Panc1 (cell line): ENCODE data around the gene MPL.

ENCODE experiments used
- POLR2AphosphoS5 ChIP-seq: IDR thresholded peaks from 2 replicates; pipeline ENCODE4 v1.6.1; 2012; ENCODE audit warnings: mild to moderate bottlenecking, low read depth, low read length, moderate library complexity
- TF ChIP-seq, protein P1 (sequence below): fragments of 450-650 bp; IDR thresholded peaks from 2 replicates; pipeline ENCODE4 v1.5.1; 2017; ENCODE audit warnings: mild to moderate bottlenecking

DNA sequence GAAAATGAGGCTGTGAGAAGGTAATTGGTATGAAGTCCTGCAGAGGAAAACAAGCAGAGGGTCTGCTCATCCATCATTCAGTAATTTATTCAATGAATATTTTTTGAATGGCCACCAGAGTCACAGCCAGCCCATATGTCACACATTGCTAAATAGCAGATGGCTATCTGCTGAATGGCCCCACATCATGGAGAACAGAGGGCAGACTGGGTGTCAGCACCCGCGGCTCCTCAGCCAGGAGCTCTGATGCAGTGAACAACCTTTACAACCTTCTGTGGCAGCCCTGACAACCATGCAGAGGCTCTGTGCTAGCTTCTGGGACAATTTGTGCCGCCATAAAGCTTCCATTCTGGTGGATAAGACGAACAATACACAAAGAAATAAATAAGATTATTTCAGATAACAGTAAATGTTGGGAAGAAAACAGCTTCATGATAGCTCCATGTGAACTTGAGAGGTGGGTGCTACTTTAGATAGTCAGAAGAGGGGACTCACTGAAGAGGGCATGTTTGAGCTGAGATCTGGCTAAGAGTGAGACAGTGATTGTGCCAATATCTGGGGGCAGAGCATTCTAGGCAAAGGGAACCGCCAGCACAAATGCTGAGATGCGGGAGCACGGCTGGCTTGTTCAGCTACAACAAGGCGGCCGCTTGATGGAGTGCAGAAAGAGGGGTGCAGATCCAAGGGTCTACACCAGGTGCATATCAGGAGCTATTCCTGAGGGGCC, 49.4 kb upstream of the MPL start:
- TF ChIP-seq, protein P1, sequence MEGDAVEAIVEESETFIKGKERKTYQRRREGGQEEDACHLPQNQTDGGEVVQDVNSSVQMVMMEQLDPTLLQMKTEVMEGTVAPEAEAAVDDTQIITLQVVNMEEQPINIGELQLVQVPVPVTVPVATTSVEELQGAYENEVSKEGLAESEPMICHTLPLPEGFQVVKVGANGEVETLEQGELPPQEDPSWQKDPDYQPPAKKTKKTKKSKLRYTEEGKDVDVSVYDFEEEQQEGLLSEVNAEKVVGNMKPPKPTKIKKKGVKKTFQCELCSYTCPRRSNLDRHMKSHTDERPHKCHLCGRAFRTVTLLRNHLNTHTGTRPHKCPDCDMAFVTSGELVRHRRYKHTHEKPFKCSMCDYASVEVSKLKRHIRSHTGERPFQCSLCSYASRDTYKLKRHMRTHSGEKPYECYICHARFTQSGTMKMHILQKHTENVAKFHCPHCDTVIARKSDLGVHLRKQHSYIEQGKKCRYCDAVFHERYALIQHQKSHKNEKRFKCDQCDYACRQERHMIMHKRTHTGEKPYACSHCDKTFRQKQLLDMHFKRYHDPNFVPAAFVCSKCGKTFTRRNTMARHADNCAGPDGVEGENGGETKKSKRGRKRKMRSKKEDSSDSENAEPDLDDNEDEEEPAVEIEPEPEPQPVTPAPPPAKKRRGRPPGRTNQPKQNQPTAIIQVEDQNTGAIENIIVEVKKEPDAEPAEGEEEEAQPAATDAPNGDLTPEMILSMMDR: no peak
- no peak for TF ChIP-seq POLR2AphosphoS5
